H9 (cell line): ENCODE data around the gene TRIM28. TPM values are rescaled to one million over a fixed set of nuclear protein-coding genes. Genes with fewer than 3 reads are reported as not detected.

Experiments used
- DNase-seq: peaks from one replicate; pipeline ENCODE4 v3.0.0-alpha.2; 2017
- H2AFZ ChIP-seq: one replicate; pipeline ENCODE4 v1.6.1; 2013; ENCODE audit warnings: mild to moderate bottlenecking, low read length, control low read depth, moderate library complexity
- H2AK5ac ChIP-seq: 2 replicates; pipeline ENCODE4 v1.6.1; 2013; ENCODE audit warnings: low read length, control low read depth, mixed read lengths; ENCODE audit not compliant: insufficient read length
- H2BK120ac ChIP-seq: one replicate; pipeline ENCODE4 v1.6.1; 2013; ENCODE audit warnings: low read depth, mild to moderate bottlenecking, low read length, control low read depth, inconsistent platforms; ENCODE audit not compliant: poor library complexity, severe bottlenecking
- H2BK12ac ChIP-seq: 2 replicates; pipeline ENCODE4 v1.6.1; 2013; ENCODE audit warnings: low read length, control low read depth, mixed read lengths, low read depth; ENCODE audit not compliant: insufficient read length
- H2BK15ac ChIP-seq: 2 replicates; pipeline ENCODE4 v1.6.1; 2013; ENCODE audit warnings: low read depth, low read length, control low read depth
- H2BK20ac ChIP-seq: one replicate; pipeline ENCODE4 v1.6.1; 2013; ENCODE audit warnings: low read depth, mild to moderate bottlenecking, low read length, control low read depth, inconsistent platforms; ENCODE audit not compliant: poor library complexity, severe bottlenecking
- H2BK5ac ChIP-seq: 2 replicates; pipeline ENCODE4 v1.6.1; 2013; ENCODE audit warnings: low read length, control low read depth, mixed read lengths; ENCODE audit not compliant: insufficient read length
- H3K14ac ChIP-seq: 2 replicates; pipeline ENCODE4 v1.6.1; 2013; ENCODE audit warnings: low read length, control low read depth; ENCODE audit not compliant: insufficient read depth
- H3K18ac ChIP-seq: 2 replicates; pipeline ENCODE4 v1.6.1; 2013; ENCODE audit warnings: low read depth, mild to moderate bottlenecking, mixed read lengths, low read length, control low read depth; ENCODE audit not compliant: insufficient read length
- H3K23ac ChIP-seq: 2 replicates; pipeline ENCODE4 v1.6.1; 2013; ENCODE audit warnings: low read length, control low read depth, mixed read lengths, low read depth; ENCODE audit not compliant: insufficient read length
- H3K23me2 ChIP-seq: 2 replicates; pipeline ENCODE4 v1.6.1; 2013; ENCODE audit warnings: low read depth, mild to moderate bottlenecking, mixed read lengths, low read length, control low read depth; ENCODE audit not compliant: insufficient read length, poor library complexity, severe bottlenecking
- H3K27ac ChIP-seq: 2 replicates; pipeline ENCODE4 v1.5.1; 2013; ENCODE audit warnings: low read length, control low read depth, mixed read lengths, low read depth; ENCODE audit not compliant: insufficient read length
- H3K27me3 ChIP-seq: 2 replicates; pipeline ENCODE4 v1.6.1; 2013; ENCODE audit warnings: low read length, control low read depth, inconsistent platforms; ENCODE audit not compliant: insufficient read depth
- H3K4ac ChIP-seq: 2 replicates; pipeline ENCODE4 v1.6.1; 2013; ENCODE audit warnings: low read depth, mild to moderate bottlenecking, control low read depth, inconsistent platforms, low read length, moderate library complexity
- H3K4me1 ChIP-seq: 2 replicates; pipeline ENCODE4 v1.6.1; 2013; ENCODE audit warnings: low read length, control low read depth, inconsistent platforms; ENCODE audit not compliant: insufficient read depth
- H3K4me2 ChIP-seq: 2 replicates; pipeline ENCODE4 v1.6.1; 2013; ENCODE audit warnings: low read length, control low read depth, mixed read lengths; ENCODE audit not compliant: insufficient read length, insufficient read depth
- H3K56ac ChIP-seq: 2 replicates; pipeline ENCODE4 v1.6.1; 2013; ENCODE audit warnings: low read depth, mild to moderate bottlenecking, mixed read lengths, low read length, control low read depth; ENCODE audit not compliant: insufficient read length
- H3K79me1 ChIP-seq: 2 replicates; pipeline ENCODE4 v1.6.1; 2013; ENCODE audit warnings: low read depth, mild to moderate bottlenecking, moderate library complexity, low read length, control low read depth, inconsistent platforms; ENCODE audit not compliant: insufficient read depth, poor library complexity, severe bottlenecking
- H3K79me2 ChIP-seq: 2 replicates; pipeline ENCODE4 v1.6.1; 2013; ENCODE audit warnings: low read length, control low read depth, inconsistent platforms; ENCODE audit not compliant: insufficient read depth
- H3K9ac ChIP-seq: 2 replicates; pipeline ENCODE4 v1.6.1; 2013; ENCODE audit warnings: low read length, control low read depth, mixed read lengths; ENCODE audit not compliant: insufficient read length; ENCODE audit errors: extremely low read depth
- H3K9me3 ChIP-seq: one replicate; pipeline ENCODE4 v1.6.1; 2013; ENCODE audit warnings: low read depth, low read length, inconsistent platforms; ENCODE audit not compliant: control insufficient read depth
- H3T11ph ChIP-seq: one replicate; pipeline ENCODE4 v1.6.1; 2013; ENCODE audit warnings: mild to moderate bottlenecking, low read length, control low read depth, inconsistent platforms
- H4K20me1 ChIP-seq: one replicate; pipeline ENCODE4 v1.6.1; 2013; ENCODE audit not compliant: control insufficient read depth, insufficient read length, insufficient read depth
- H4K5ac ChIP-seq: 2 replicates; pipeline ENCODE4 v1.6.1; 2013; ENCODE audit warnings: low read depth, mild to moderate bottlenecking, mixed read lengths, low read length, control low read depth; ENCODE audit not compliant: insufficient read length
- H4K8ac ChIP-seq: replicated peaks from 2 replicates; pipeline ENCODE4 v1.6.1; 2013; ENCODE audit warnings: low read length, control low read depth, mixed read lengths, low read depth; ENCODE audit not compliant: insufficient read length
- H4K91ac ChIP-seq: 2 replicates; pipeline ENCODE4 v1.6.1; 2013; ENCODE audit warnings: low read depth, mild to moderate bottlenecking, moderate library complexity, mixed read lengths, low read length, control low read depth; ENCODE audit not compliant: insufficient read length
- H3K27ac Mint-ChIP-seq, 3 experiments: 2 replicates in 2 of 3; 3 replicates in 1 of 3; pipeline ENCODE4 v1.8.0; 2020 to 2021; ENCODE audit warnings: mixed read lengths in 3 of 3, mild to moderate bottlenecking in 1 of 3, moderate library complexity in 1 of 3
- H3K27me3 Mint-ChIP-seq: 2 replicates; pipeline ENCODE4 v1.8.0; 2021; ENCODE audit warnings: low read depth, mild to moderate bottlenecking, moderate library complexity, mixed read lengths
- H3K36me3 Mint-ChIP-seq, 3 experiments: 2 replicates in 2 of 3; 3 replicates in 1 of 3; pipeline ENCODE4 v1.8.0; 2020 to 2021; ENCODE audit warnings: low read depth in 3 of 3, mixed read lengths in 3 of 3; ENCODE audit not compliant: insufficient read depth in 1 of 3
- H3K4me1 Mint-ChIP-seq, 2 experiments: 2 replicates each; pipeline ENCODE4 v1.8.0; 2020; ENCODE audit warnings: mixed read lengths in 2 of 2
- H3K4me3 Mint-ChIP-seq, 2 experiments: 2 replicates in 1 of 2; 3 replicates in 1 of 2; pipeline ENCODE4 v1.8.0; 2020 to 2021; ENCODE audit warnings: mild to moderate bottlenecking in 2 of 2, mixed read lengths in 2 of 2, moderate library complexity in 1 of 2
- H3K9me3 Mint-ChIP-seq, 2 experiments: 2 replicates in 1 of 2; 3 replicates in 1 of 2; pipeline ENCODE4 v1.8.0; 2020; ENCODE audit warnings: mild to moderate bottlenecking in 2 of 2, mixed read lengths in 2 of 2, moderate library complexity in 1 of 2
- WGBS: extraction: QIAGEN DNeasy Blood & Tissue Kit; methylation state at CpG from one replicate; pipeline ENCODE4 v1.1.7; 2013; ENCODE audit warnings: missing lambda C conversion rate, low lambda C conversion rate, mixed read lengths; ENCODE audit not compliant: insufficient read length; ENCODE audit errors: extremely low coverage; 5-methylcytosine and 5-hydroxymethylcytosine counted together
- total RNA-seq: library from RNA; stranded (reverse); gene quantifications from 2 replicates; pipeline ENCODE4 v1.2.1, GENCODE V29; 2021
- TF ChIP-seq, protein P1 (sequence below): fragments of 200-600 bp; sonication (generic); conservative IDR thresholded peaks from 3 replicates; pipeline ENCODE4 v1.8.0; 2021; ENCODE audit warnings: antibody characterized with exemption, mild to moderate bottlenecking

Gene TRIM28
- total RNA-seq, 1 experiment from 2014 or later, result 1,084 TPM

DNA sequence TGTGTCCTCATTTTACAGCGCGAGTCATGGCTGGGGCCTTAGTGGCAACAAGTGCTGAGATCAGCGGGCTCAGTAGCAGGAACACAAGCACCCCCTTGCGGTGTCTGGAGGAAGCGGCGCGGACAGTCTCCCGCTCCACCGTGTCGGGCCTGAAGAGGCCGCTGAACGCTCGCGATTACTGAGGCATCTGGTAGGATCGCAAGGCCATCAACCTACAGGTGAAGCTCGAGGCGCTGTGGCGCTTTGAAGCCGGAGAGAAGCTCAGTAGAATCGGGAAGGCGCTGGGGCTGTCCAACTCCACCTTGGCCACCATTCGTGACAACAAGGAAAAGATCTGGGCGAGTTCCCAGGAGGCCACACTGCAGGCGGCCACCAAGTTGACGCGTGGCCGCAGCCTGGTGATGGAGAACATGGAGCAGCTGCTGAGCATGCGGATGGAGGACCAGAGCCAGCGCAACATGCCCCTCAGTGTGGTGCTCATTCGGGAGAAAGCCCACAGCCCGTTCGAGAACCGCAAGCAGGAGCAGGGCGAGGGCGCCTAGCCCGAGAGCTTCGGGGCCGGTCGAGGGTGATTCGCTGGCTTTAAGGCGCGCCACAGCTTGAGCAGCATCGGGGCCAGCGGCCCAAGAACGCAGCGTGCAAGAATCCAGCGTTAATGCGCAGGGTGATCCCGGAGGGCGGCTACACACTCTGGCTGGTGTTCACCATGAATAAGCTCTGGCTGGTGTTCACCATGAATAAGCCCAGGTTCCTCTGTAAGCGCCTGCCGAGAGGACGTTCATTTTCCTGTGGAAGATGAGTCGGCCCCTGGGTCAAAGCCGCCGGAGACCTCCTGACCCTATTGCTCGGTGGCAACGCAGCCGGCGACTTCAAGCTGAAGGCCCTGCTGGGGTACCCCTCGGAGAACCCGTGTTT, 37.6 kb downstream of the TRIM28 start:
- Histone ChIP-seq H3K27me3 (no peaks in the 10 kb centered on the region), H2AK5ac (no peak overlapping the region), H3K56ac (no peak overlapping the region), H3K14ac (no peak overlapping the region), H2BK12ac (no peak overlapping the region), H2BK20ac (no peak overlapping the region), H3K27ac (no peak overlapping the region), H3K4ac (no peak overlapping the region), H2BK15ac (no peak overlapping the region), H3K9ac (no peak overlapping the region), H3K9me3 (no peaks in the 10 kb centered on the region), H3T11ph (no peak overlapping the region), H4K8ac (no peak overlapping the region), H2BK5ac (no peak overlapping the region), H2AFZ (no peak overlapping the region), H3K79me2 (no peaks in the 10 kb centered on the region), H4K20me1 (no peaks in the 10 kb centered on the region), H4K91ac (no peak overlapping the region), H3K23ac (no peak overlapping the region), H3K18ac (no peak overlapping the region), H2BK120ac (no peak overlapping the region), H3K79me1 (no peaks in the 10 kb centered on the region), H3K4me2 (no peak overlapping the region), H4K5ac (no peak overlapping the region), H3K4me1 (no peaks in the 10 kb centered on the region), H3K23me2 (no peaks in the 10 kb centered on the region)
- peak overlapping the region; percentile 85 to 88 (median 87); a peak in 5 of 7 replicates for H3K27ac Mint-ChIP-seq
- no peaks in the 10 kb centered on the region for H3K27me3 Mint-ChIP-seq
- TF ChIP-seq, protein P1, sequence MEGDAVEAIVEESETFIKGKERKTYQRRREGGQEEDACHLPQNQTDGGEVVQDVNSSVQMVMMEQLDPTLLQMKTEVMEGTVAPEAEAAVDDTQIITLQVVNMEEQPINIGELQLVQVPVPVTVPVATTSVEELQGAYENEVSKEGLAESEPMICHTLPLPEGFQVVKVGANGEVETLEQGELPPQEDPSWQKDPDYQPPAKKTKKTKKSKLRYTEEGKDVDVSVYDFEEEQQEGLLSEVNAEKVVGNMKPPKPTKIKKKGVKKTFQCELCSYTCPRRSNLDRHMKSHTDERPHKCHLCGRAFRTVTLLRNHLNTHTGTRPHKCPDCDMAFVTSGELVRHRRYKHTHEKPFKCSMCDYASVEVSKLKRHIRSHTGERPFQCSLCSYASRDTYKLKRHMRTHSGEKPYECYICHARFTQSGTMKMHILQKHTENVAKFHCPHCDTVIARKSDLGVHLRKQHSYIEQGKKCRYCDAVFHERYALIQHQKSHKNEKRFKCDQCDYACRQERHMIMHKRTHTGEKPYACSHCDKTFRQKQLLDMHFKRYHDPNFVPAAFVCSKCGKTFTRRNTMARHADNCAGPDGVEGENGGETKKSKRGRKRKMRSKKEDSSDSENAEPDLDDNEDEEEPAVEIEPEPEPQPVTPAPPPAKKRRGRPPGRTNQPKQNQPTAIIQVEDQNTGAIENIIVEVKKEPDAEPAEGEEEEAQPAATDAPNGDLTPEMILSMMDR, result peak; percentile 100
- peak overlapping the region in 1 of 2 experiments; percentile 8; a peak in 3 of 5 replicates for H3K4me3 Mint-ChIP-seq
- H3K4me1 Mint-ChIP-seq, result peaks cover 6 to 9% of the 10 kb centered on the region in 2 experiments
- no CpG with 5 or more reads among the region's 62 CpGs for WGBS
- peaks cover 13 to 19% (median 14%) of the 10 kb centered on the region in 3 experiments for H3K36me3 Mint-ChIP-seq
- no peaks in the 10 kb centered on the region; a peak in 1 of 5 replicates for H3K9me3 Mint-ChIP-seq
- DNase-seq, result peak; percentile 96
